ENCODE measurements around the gene PVALB.

The PVALB gene

DNA sequence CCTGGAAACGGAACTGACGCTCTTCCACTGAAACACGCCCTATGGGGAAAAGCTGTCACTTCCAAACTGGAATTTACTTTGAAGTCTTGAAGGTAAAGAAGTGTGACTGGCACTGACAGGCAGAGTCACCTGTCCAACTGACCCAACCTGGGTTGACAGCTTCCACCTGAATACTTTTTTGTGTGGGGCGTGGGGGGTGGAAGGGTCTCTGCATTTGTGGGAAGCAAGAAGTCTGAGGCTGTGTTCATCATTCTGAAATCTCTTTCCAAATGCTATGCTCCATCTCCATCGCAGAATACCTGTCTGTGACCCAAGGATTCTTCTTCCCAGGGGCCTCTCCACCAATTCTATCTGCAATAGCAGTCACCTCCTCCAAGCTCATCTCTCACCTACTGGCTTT is 48.7 kb downstream of the PVALB start:
- Histone ChIP-seq H3K27ac (ENCODE audit: low read depth in 2 of 2, low read length in 2 of 2) (no peak overlapping the region), H3K9ac (ENCODE audit: low read depth in 1 of 2, low read length in 2 of 2) (no peak overlapping the region), H3K36me3 (ENCODE audit: control insufficient read depth in 2 of 2, insufficient read depth in 2 of 2, low read length in 2 of 2) (peaks cover 10 to 22% of the 10 kb centered on the region in 2 donors), H3K4me3 (ENCODE audit: low read length in 2 of 2) (no peak overlapping the region), H3K9me3 (ENCODE audit: control insufficient read depth in 2 of 2, low read length in 2 of 2) (no peaks in the 10 kb centered on the region), H3K4me1 (ENCODE audit: control insufficient read depth in 2 of 2, insufficient read depth in 2 of 2, low read length in 2 of 2) (no peaks in the 10 kb centered on the region), H3K27me3 (ENCODE audit: control insufficient read depth in 2 of 2, insufficient read depth in 2 of 2, low read length in 2 of 2) (no peaks in the 10 kb centered on the region)

- no peak overlapping the region for H3K9ac ChIP-seq (ENCODE audit: low read depth in 1 of 2, low read length in 2 of 2)
- no peak overlapping the region for H3K27ac ChIP-seq (ENCODE audit: low read depth in 2 of 2, low read length in 2 of 2)
- peaks cover 10 to 25% of the 10 kb centered on the region in 2 donors for H3K36me3 ChIP-seq (ENCODE audit: control insufficient read depth in 2 of 2, insufficient read depth in 2 of 2, low read length in 2 of 2)
- no peaks in the 10 kb centered on the region for H3K9me3 ChIP-seq (ENCODE audit: control insufficient read depth in 2 of 2, low read length in 2 of 2)
- no peak overlapping the region for H3K4me3 ChIP-seq (ENCODE audit: low read length in 2 of 2)
- no peaks in the 10 kb centered on the region for H3K4me1 ChIP-seq (ENCODE audit: control insufficient read depth in 2 of 2, insufficient read depth in 2 of 2, low read length in 2 of 2)
- H3K27me3 ChIP-seq (ENCODE audit: control insufficient read depth in 2 of 2, insufficient read depth in 2 of 2, low read length in 2 of 2): no peaks in the 10 kb centered on the region
Measured at GRCh38 chr22:36767035-36767775, 49.6 kb downstream of the PVALB start.

GRCh38 chr22:36765943-36766450 is 50.8 kb downstream of the PVALB start:
- H3K36me3 ChIP-seq (ENCODE audit: control insufficient read depth in 2 of 2, insufficient read depth in 2 of 2, low read length in 2 of 2): peaks cover 10 to 25% of the 10 kb centered on the region in 2 donors
- H3K9me3 ChIP-seq (ENCODE audit: control insufficient read depth in 2 of 2, low read length in 2 of 2): no peaks in the 10 kb centered on the region
- H3K27ac ChIP-seq (ENCODE audit: low read depth in 2 of 2, low read length in 2 of 2): no peak overlapping the region
- no peak overlapping the region for H3K9ac ChIP-seq (ENCODE audit: low read depth in 1 of 2, low read length in 2 of 2)
- H3K27me3 ChIP-seq (ENCODE audit: control insufficient read depth in 2 of 2, insufficient read depth in 2 of 2, low read length in 2 of 2): no peaks in the 10 kb centered on the region
- no peak overlapping the region for H3K4me3 ChIP-seq (ENCODE audit: low read length in 2 of 2)
- H3K4me1 ChIP-seq (ENCODE audit: control insufficient read depth in 2 of 2, insufficient read depth in 2 of 2, low read length in 2 of 2): no peaks in the 10 kb centered on the region

- Histone ChIP-seq H3K27ac (ENCODE audit: low read depth in 2 of 2, low read length in 2 of 2) (no peak overlapping the region), H3K9ac (ENCODE audit: low read depth in 1 of 2, low read length in 2 of 2) (no peak overlapping the region), H3K36me3 (ENCODE audit: control insufficient read depth in 2 of 2, insufficient read depth in 2 of 2, low read length in 2 of 2) (peaks cover 10 to 25% of the 10 kb centered on the region in 2 donors), H3K4me1 (ENCODE audit: control insufficient read depth in 2 of 2, insufficient read depth in 2 of 2, low read length in 2 of 2) (no peaks in the 10 kb centered on the region), H3K27me3 (ENCODE audit: control insufficient read depth in 2 of 2, insufficient read depth in 2 of 2, low read length in 2 of 2) (no peaks in the 10 kb centered on the region), H3K9me3 (ENCODE audit: control insufficient read depth in 2 of 2, low read length in 2 of 2) (no peaks in the 10 kb centered on the region), H3K4me3 (ENCODE audit: low read length in 2 of 2) (no peak overlapping the region)
Measured at GRCh38 chr22:36765131-36765942, 51.5 kb downstream of the PVALB start.

- Histone ChIP-seq H3K9ac (ENCODE audit: low read depth in 1 of 2, low read length in 2 of 2) (no peak overlapping the region), H3K27me3 (ENCODE audit: control insufficient read depth in 2 of 2, insufficient read depth in 2 of 2, low read length in 2 of 2) (no peaks in the 10 kb centered on the region), H3K27ac (ENCODE audit: low read depth in 2 of 2, low read length in 2 of 2) (no peak overlapping the region), H3K4me3 (ENCODE audit: low read length in 2 of 2) (no peak overlapping the region), H3K4me1 (ENCODE audit: control insufficient read depth in 2 of 2, insufficient read depth in 2 of 2, low read length in 2 of 2) (no peaks in the 10 kb centered on the region), H3K9me3 (ENCODE audit: control insufficient read depth in 2 of 2, low read length in 2 of 2) (no peaks in the 10 kb centered on the region), H3K36me3 (ENCODE audit: control insufficient read depth in 2 of 2, insufficient read depth in 2 of 2, low read length in 2 of 2) (peaks cover 10 to 25% of the 10 kb centered on the region in 2 donors)
Measured at GRCh38 chr22:36764641-36765040, 52.2 kb downstream of the PVALB start.

- Histone ChIP-seq H3K9me3 (ENCODE audit: control insufficient read depth in 2 of 2, low read length in 2 of 2) (no peaks in the 10 kb centered on the region), H3K4me1 (ENCODE audit: control insufficient read depth in 2 of 2, insufficient read depth in 2 of 2, low read length in 2 of 2) (no peaks in the 10 kb centered on the region), H3K27ac (ENCODE audit: low read depth in 2 of 2, low read length in 2 of 2) (no peak overlapping the region), H3K9ac (ENCODE audit: low read depth in 1 of 2, low read length in 2 of 2) (no peak overlapping the region), H3K4me3 (ENCODE audit: low read length in 2 of 2) (no peak overlapping the region), H3K36me3 (ENCODE audit: control insufficient read depth in 2 of 2, insufficient read depth in 2 of 2, low read length in 2 of 2) (peaks cover 10 to 25% of the 10 kb centered on the region in 2 donors), H3K27me3 (ENCODE audit: control insufficient read depth in 2 of 2, insufficient read depth in 2 of 2, low read length in 2 of 2) (no peaks in the 10 kb centered on the region)
Measured at GRCh38 chr22:36764060-36764459, 52.8 kb downstream of the PVALB start.

DNA sequence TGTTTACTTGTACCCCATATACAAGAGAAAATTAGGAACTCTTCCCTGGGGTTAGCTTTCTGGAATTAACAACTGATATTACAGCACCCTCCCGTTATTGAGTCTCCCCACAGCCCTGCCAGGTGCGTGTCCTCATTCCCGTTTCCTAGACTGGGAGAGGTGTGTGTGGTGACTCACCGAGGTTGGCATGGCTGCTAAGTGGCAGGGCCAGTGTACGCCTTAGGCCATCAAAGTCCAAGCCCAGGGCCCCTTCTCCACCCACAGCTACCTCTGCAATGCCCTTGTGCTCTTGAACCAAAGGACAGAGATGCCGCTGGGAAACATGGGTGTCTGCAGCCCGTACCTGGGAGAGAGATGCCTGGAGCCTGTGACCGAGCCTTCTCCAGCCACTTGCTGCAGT is 53.3 kb downstream of the PVALB start:
- Histone ChIP-seq H3K27ac (ENCODE audit: low read depth in 2 of 2, low read length in 2 of 2) (no peak overlapping the region), H3K9ac (ENCODE audit: low read depth in 1 of 2, low read length in 2 of 2) (no peak overlapping the region), H3K36me3 (ENCODE audit: control insufficient read depth in 2 of 2, insufficient read depth in 2 of 2, low read length in 2 of 2) (peaks cover 10 to 25% of the 10 kb centered on the region in 2 donors)

DNA sequence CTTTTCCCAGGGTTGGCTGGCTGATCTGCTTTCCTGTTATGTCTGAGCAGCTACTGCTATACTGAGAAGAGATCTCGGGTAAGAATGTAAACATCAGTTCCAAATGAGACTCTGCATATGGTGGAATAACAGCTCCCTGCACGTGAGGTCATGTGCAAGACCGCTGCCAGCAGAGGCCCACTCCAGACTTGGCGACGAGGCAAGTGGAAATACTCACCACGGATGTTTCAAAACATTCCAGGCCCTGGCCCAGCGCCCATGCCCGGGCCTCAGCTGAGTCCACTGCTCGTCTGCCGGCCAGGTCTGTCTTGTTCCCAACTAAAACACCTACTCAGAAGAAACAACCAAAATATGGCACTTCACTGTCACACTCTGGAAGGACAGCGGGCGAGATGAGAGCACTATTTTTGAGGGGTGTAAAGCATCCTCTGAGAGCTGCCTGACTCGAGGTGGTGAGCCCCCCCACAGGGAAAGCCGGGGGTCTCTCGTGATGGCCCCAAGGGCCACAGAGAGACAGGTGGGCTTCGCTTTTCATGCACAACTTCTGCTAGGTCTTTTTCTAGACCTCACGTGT is 54.1 kb downstream of the PVALB start:
- Histone ChIP-seq H3K9ac (ENCODE audit: low read depth in 1 of 2, low read length in 2 of 2) (no peak overlapping the region), H3K4me1 (ENCODE audit: control insufficient read depth in 2 of 2, insufficient read depth in 2 of 2, low read length in 2 of 2) (no peaks in the 10 kb centered on the region)

More for the DNA sequence above, 53.3 kb downstream of the PVALB start:
- H3K4me1 ChIP-seq (ENCODE audit: control insufficient read depth in 2 of 2, insufficient read depth in 2 of 2, low read length in 2 of 2): no peaks in the 10 kb centered on the region
- H3K9me3 ChIP-seq (ENCODE audit: control insufficient read depth in 2 of 2, low read length in 2 of 2): no peaks in the 10 kb centered on the region
- no peak overlapping the region for H3K4me3 ChIP-seq (ENCODE audit: low read length in 2 of 2)
- no peaks in the 10 kb centered on the region for H3K27me3 ChIP-seq (ENCODE audit: control insufficient read depth in 2 of 2, insufficient read depth in 2 of 2, low read length in 2 of 2)

DNA sequence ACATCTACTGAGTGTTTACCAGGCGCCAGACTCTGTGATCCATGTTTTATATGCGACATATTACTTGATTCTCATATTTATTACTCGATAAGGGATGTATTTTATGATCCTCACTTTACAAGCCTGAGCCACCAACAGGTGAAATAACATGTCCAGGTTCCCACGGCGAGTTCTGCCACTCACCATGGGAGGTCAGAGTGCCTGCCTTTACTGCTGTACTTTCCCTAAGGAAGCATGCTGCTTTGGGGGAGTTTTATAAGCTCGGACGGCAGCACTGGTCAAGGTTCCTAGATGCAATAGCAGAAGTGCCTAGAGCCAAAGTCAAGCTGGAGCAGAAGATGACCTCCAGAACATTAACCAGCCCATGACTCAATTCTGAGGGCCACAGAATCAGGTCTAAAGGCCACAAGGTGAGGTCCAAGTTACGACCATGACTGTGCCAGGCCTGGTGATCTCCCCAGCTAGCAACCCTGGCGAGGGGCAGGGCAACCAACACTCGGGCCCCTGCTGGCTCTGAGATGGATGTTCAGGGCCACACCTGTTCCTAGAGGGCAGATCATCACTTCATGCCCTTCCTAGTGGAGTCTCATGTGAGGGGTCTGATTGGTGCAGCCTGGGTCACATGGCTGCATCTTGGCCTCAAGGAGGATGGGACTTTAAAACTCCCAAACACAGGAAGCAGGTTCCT is 55.1 kb downstream of the PVALB start:
- no peaks in the 10 kb centered on the region for H3K27me3 ChIP-seq (ENCODE audit: control insufficient read depth in 2 of 2, insufficient read depth in 2 of 2, low read length in 2 of 2)
- peaks cover 3 to 16% of the 10 kb centered on the region in 2 donors for H3K36me3 ChIP-seq (ENCODE audit: control insufficient read depth in 2 of 2, insufficient read depth in 2 of 2, low read length in 2 of 2)
- no peak overlapping the region for H3K4me3 ChIP-seq (ENCODE audit: low read length in 2 of 2)
- no peak overlapping the region for H3K9ac ChIP-seq (ENCODE audit: low read depth in 1 of 2, low read length in 2 of 2)
- H3K9me3 ChIP-seq (ENCODE audit: control insufficient read depth in 2 of 2, low read length in 2 of 2): no peaks in the 10 kb centered on the region
- H3K27ac ChIP-seq (ENCODE audit: low read depth in 2 of 2, low read length in 2 of 2): no peak overlapping the region
- no peaks in the 10 kb centered on the region for H3K4me1 ChIP-seq (ENCODE audit: control insufficient read depth in 2 of 2, insufficient read depth in 2 of 2, low read length in 2 of 2)

More for the DNA sequence above, 54.1 kb downstream of the PVALB start:
- peaks cover 10 to 25% of the 10 kb centered on the region in 2 donors for H3K36me3 ChIP-seq (ENCODE audit: control insufficient read depth in 2 of 2, insufficient read depth in 2 of 2, low read length in 2 of 2)
- no peak overlapping the region for H3K27ac ChIP-seq (ENCODE audit: low read depth in 2 of 2, low read length in 2 of 2)
- no peak overlapping the region for H3K4me3 ChIP-seq (ENCODE audit: low read length in 2 of 2)
- H3K9me3 ChIP-seq (ENCODE audit: control insufficient read depth in 2 of 2, low read length in 2 of 2): no peaks in the 10 kb centered on the region
- H3K27me3 ChIP-seq (ENCODE audit: control insufficient read depth in 2 of 2, insufficient read depth in 2 of 2, low read length in 2 of 2): no peaks in the 10 kb centered on the region
